ENCODE data around the gene FILIP1L. TPM values are rescaled to one million over a fixed set of nuclear protein-coding genes. Genes with fewer than 3 reads are reported as not detected.

Gene FILIP1L
- total RNA-seq, 4 donors from 2014 or later, result 26.7 to 46.3 (median 30.8) TPM

DNA sequence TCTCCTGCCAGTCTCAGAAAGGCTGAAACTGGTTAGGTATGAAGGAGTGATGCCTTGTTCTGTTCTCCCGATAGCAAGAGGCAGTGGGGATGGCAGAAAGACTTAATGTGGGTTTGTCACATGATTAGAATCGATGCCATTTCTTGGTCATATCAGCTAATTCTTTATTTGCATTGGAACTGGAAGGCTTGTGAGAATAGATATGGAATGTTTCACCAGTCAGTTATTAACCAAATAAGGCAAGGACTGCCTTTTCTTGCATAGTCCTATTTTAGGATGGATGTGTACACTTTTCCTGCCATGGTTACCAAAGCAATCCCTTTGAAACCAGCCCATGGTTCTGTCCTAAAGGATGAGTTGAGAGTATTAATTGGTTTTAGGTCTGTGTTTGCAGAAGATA, 33.7 kb downstream of the FILIP1L start:
- no peak for DNase-seq (ENCODE audit: low spot score in 2 of 2)
- WGBS, 2 donors, result 75 to 84% methylated on average over 2 of the region's 2 CpGs
- Histone ChIP-seq H3K27me3 (no peaks in the 10 kb centered on the region), H3K9me3 (no peaks in the 10 kb centered on the region), H3K4me1 (peaks cover 0 to 10% (median 0%) of the 10 kb centered on the region in 4 donors), H3K36me3 (no peaks in the 10 kb centered on the region), H3K4me3 (no peak overlapping the region), H3K27ac (no peak overlapping the region)
- TF ChIP-seq, protein P1, sequence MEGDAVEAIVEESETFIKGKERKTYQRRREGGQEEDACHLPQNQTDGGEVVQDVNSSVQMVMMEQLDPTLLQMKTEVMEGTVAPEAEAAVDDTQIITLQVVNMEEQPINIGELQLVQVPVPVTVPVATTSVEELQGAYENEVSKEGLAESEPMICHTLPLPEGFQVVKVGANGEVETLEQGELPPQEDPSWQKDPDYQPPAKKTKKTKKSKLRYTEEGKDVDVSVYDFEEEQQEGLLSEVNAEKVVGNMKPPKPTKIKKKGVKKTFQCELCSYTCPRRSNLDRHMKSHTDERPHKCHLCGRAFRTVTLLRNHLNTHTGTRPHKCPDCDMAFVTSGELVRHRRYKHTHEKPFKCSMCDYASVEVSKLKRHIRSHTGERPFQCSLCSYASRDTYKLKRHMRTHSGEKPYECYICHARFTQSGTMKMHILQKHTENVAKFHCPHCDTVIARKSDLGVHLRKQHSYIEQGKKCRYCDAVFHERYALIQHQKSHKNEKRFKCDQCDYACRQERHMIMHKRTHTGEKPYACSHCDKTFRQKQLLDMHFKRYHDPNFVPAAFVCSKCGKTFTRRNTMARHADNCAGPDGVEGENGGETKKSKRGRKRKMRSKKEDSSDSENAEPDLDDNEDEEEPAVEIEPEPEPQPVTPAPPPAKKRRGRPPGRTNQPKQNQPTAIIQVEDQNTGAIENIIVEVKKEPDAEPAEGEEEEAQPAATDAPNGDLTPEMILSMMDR (IDR thresholded peaks at IDR 0.05), result no peak
- no peak for TF ChIP-seq POLR2A (IDR thresholded peaks at IDR 0.05)
- TF ChIP-seq EP300 (IDR thresholded peaks at IDR 0.05), result no peak

DNA sequence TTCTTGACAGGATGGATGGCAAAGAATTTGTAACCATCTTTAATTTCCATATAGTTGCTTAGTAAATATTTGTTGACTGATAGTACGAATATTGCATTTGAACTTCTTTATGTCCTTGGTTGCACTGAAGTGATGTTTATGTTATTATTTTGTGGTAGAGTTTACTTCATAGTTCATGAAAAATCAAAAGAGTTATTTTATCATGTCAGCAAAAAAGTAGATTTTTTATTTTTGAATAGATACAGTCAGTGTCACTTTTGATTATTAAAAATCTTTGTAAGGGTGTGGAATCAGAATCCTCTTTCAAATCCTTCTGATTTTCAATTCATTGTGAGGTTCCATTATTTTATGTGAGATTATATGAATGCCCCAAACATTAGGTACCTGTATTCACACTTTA, 35.0 kb downstream of the FILIP1L start:
- no peaks in the 10 kb centered on the region for H3K36me3 ChIP-seq
- H3K4me3 ChIP-seq, result no peak overlapping the region
- DNase-seq (ENCODE audit: low spot score in 2 of 2), result no peak
- peaks cover 0 to 10% (median under 1%) of the 10 kb centered on the region in 4 donors for H3K4me1 ChIP-seq
- no peaks in the 10 kb centered on the region for H3K9me3 ChIP-seq
- no peaks in the 10 kb centered on the region for H3K27me3 ChIP-seq
- WGBS, 2 donors, result 98 to 100% methylated on average over 1 of the region's 1 CpG
- H3K27ac ChIP-seq, result no peak overlapping the region
- TF ChIP-seq, protein P1 (IDR thresholded peaks at IDR 0.05), result no peak
- TF ChIP-seq POLR2A (IDR thresholded peaks at IDR 0.05), result no peak
- TF ChIP-seq EP300 (IDR thresholded peaks at IDR 0.05), result no peak

DNA sequence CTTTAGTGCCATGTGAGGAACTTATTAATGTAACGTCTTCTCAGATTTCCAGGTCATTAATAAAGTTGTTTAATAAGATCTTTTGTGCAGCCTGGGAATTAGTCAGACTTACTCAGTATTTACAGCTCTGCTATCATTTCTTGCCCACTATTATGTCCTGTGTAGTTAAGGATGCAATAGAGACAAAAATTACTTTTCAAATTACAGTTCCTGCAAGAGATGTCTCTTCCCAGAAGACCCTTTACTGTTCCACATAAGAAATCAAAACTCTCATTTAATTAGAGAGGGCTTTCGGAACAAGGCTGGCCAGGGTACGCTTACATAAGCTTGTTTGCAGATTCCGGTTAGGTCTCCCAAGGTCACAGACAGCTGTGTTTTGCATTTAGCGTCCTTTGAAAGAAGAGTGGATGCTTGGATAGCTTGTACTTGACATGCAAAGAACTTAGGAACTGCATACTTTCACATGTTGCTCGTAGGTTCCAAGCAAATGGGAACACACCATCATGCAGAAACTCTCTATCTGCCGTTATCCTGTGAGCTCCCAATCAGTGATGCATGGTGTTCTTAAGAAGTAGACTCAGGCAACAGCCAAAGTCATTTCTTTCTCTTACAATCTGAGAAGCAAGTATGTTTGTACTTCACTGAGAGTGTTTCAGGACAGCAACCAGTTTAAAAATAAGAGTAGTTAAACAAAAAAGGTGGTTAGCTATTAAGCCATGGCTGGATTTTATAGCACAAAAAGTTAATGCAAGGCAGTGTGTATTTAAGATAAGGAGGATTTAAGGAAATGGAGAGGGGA, 37.4 kb downstream of the FILIP1L start:
- no peak overlapping the region for H3K27ac ChIP-seq
- peaks cover 0 to 21% (median 5%) of the 10 kb centered on the region in 4 donors for H3K4me1 ChIP-seq
- DNase-seq (ENCODE audit: low spot score in 2 of 2), result no peak

DNA sequence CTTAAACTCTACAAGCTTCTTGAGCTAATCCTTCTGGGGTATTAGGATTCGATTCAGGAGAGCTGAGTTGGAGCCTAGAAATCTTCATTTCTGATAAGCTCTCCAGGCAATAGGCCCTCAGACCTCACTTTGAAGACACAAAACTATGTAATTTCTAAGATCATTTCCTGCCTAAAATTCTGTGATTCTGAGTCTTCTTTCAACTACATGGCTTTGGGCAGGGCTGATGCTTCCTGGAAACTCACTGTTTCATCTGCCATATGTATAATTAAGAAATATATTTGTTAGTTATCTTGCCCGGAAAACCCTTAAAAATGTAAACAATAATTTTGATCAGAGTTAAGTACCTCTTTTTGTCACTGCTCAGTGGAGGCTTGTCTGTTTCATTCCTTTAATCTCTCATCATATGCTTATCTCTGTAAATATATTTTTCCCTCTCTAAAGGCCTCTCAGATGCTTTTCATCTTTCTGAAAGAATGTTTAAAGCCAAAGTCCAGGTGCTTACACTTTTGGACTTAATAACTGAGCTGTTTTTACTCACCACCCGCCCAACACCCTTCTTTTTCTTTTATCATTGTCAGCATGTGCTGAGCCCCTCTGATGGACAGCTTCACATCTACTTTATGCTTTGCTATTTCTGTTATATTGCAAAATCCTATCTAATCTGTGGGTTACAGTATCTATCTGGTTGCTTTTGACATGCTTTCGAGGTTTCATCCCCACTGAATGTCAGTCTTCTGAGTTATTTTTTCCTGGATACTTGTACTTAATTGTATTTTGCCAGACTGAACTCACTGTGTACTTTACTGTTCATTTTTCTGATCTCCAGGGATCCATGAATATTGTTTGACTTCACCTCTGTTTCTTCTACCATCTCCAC, 38.2 kb downstream of the FILIP1L start:
- no peak overlapping the region for H3K4me3 ChIP-seq
- DNase-seq (ENCODE audit: low spot score in 2 of 2), result no peak
- no peaks in the 10 kb centered on the region for H3K9me3 ChIP-seq
- no peak overlapping the region for H3K27ac ChIP-seq
- peaks cover 0 to 21% (median 5%) of the 10 kb centered on the region in 4 donors for H3K4me1 ChIP-seq
- TF ChIP-seq, protein P1 (IDR thresholded peaks at IDR 0.05), result no peak
- TF ChIP-seq EP300 (IDR thresholded peaks at IDR 0.05), result no peak
- no peak for TF ChIP-seq POLR2A (IDR thresholded peaks at IDR 0.05)
- H3K27me3 ChIP-seq, result no peaks in the 10 kb centered on the region
- H3K36me3 ChIP-seq, result no peaks in the 10 kb centered on the region
- WGBS, 2 donors, result 71 to 85% methylated on average over 4 of the region's 4 CpGs

More for the DNA sequence above, 37.4 kb downstream of the FILIP1L start:
- Histone ChIP-seq H3K27me3 (no peaks in the 10 kb centered on the region), H3K9me3 (no peaks in the 10 kb centered on the region), H3K4me3 (no peak overlapping the region), H3K36me3 (no peaks in the 10 kb centered on the region)
- WGBS, 2 donors, result 51 to 64% methylated on average over 7 of the region's 7 CpGs
- TF ChIP-seq, protein P1 (IDR thresholded peaks at IDR 0.05), result no peak
- TF ChIP-seq EP300 (IDR thresholded peaks at IDR 0.05) (no peak), POLR2A (IDR thresholded peaks at IDR 0.05) (no peak)
